NCI-H2107 treated with DMSO at 0.1 percent for 48 hours (cell line): ENCODE measurements around the gene SEC22C.
"Not testable (repeated sequence)": the region's sequence is repeated elsewhere in the genome, so short reads cannot be mapped to it uniquely, and the experiment has no call there.

ENCODE experiments used
- DNase-seq: peaks from one replicate; lab custom pipeline; 2025; ENCODE audit not compliant: unreplicated experiment; lab: John Stamatoyannopoulos, UW

The SEC22C gene

GRCh38 chr3:42582474-42583070, 805 bp upstream of the SEC22C start:
- no peak for DNase-seq

- DNase-seq = no peak
These were observed 413 bp downstream of the SEC22C start for GRCh38 chr3:42581400-42581708.

- not testable (repeated sequence) for DNase-seq
These were observed 2.4 kb downstream of the SEC22C start for GRCh38 chr3:42579346-42579745.

GRCh38 chr3:42578054-42578453, 3.7 kb downstream of the SEC22C start:
- no peak for DNase-seq

- DNase-seq = no peak
These were observed 6.5 kb downstream of the SEC22C start for GRCh38 chr3:42575137-42575741.

GRCh38 chr3:42572278-42572677, 9.5 kb downstream of the SEC22C start:
- DNase-seq = no peak

- DNase-seq = no peak
These were observed 12.1 kb downstream of the SEC22C start for GRCh38 chr3:42569593-42570142.

- no peak for DNase-seq
These were observed 19.5 kb downstream of the SEC22C start for GRCh38 chr3:42562047-42562907.

- DNase-seq = no peak
These were observed 23.9 kb downstream of the SEC22C start for GRCh38 chr3:42557854-42558253.

- not testable (repeated sequence) for DNase-seq
These were observed 24.9 kb downstream of the SEC22C start for GRCh38 chr3:42556817-42557216.

GRCh38 chr3:42556089-42556632, 25.6 kb downstream of the SEC22C start:
- peak; percentile 8 for DNase-seq

GRCh38 chr3:42552830-42553229, 28.9 kb downstream of the SEC22C start:
- no peak for DNase-seq

- DNase-seq = no peak
These were observed 31.5 kb downstream of the SEC22C start for GRCh38 chr3:42550250-42550649.

GRCh38 chr3:42549131-42549530, 32.6 kb downstream of the SEC22C start:
- DNase-seq = no peak

GRCh38 chr3:42547401-42547945, 34.3 kb downstream of the SEC22C start:
- peak; percentile 6 for DNase-seq

GRCh38 chr3:42546691-42547213, 35.0 kb downstream of the SEC22C start:
- no peak for DNase-seq

- DNase-seq = no peak
These were observed 36.4 kb downstream of the SEC22C start for GRCh38 chr3:42545284-42545900.

- no peak for DNase-seq
These were observed 37.1 kb downstream of the SEC22C start for GRCh38 chr3:42544492-42545283.

GRCh38 chr3:42541079-42541478, 40.7 kb downstream of the SEC22C start:
- DNase-seq = no peak
